GM23338 (cell line): Measurements from ENCODE around the gene SEMA6C. TPM values are rescaled to one million over a fixed set of nuclear protein-coding genes. Genes with fewer than 3 reads are reported as not detected.

Experiments
- CTCF ChIP-seq, 2 experiments: fragments of 200-600 bp in 1 of 2; sonication (generic) in 1 of 2; conservative IDR thresholded peaks; 2 replicates each; pipeline versions ENCODE4 v1.5.1 to v1.6.1; 2016 to 2017; ENCODE audit warnings: antibody characterized with exemption in 2 of 2, low read depth in 2 of 2, mild to moderate bottlenecking in 2 of 2, moderate library complexity in 1 of 2
- EZH2 ChIP-seq: fragments of 200-600 bp; sonication (generic); IDR thresholded peaks from one replicate; pipeline ENCODE4 v1.8.0; 2017; ENCODE audit warnings: antibody characterized with exemption, mild to moderate bottlenecking, low read depth; ENCODE audit not compliant: unreplicated experiment
- EZH2phosphoT487 ChIP-seq: fragments of 200-600 bp; sonication (generic); IDR thresholded peaks from one replicate; pipeline ENCODE4 v1.8.1; 2018; ENCODE audit warnings: antibody characterized with exemption; ENCODE audit not compliant: unreplicated experiment
- JUNB ChIP-seq: IDR thresholded peaks from one replicate; pipeline ENCODE4 v1.6.1; 2016; ENCODE audit warnings: antibody characterized with exemption; ENCODE audit not compliant: unreplicated experiment
- ZNF331 ChIP-seq: fragments of 250-450 bp; sonication (Bioruptor Pico); IDR thresholded peaks from 2 replicates; pipeline ENCODE4 v1.5.0; 2020; ENCODE audit warnings: low read depth, mild to moderate bottlenecking, moderate library complexity
- polyA plus RNA-seq: library from polyadenylated mRNA; unstranded; fragments of >200 nt; fragmentation: Nextera tagmentation; extraction: Ambion mirVana; gene quantifications from 2 replicates; pipeline ENCODE4 v1.2.1, GENCODE V29; 2016
- total RNA-seq: library from RNA; depleted of rRNA; stranded (reverse); fragments of >200 nt; shearing (Covaris generic); gene quantifications from 2 replicates; pipeline ENCODE4 v1.2.3, GENCODE V29; 2014
- TF ChIP-seq, protein P1 (sequence below): fragments of 250-450 bp; sonication (Bioruptor Pico); IDR thresholded peaks from 2 replicates; pipeline ENCODE4 v1.5.0; 2020; ENCODE audit warnings: mild to moderate bottlenecking, moderate library complexity
- TF ChIP-seq, protein P2 (sequence below): IDR thresholded peaks from 2 replicates; pipeline ENCODE4 v1.6.1; 2016; ENCODE audit warnings: antibody characterized with exemption

The SEMA6C gene
- total and polyA plus RNA-seq, 2 experiments from 2014 or later = 6.2 to 12.3 TPM

- TF ChIP-seq, protein P1, sequence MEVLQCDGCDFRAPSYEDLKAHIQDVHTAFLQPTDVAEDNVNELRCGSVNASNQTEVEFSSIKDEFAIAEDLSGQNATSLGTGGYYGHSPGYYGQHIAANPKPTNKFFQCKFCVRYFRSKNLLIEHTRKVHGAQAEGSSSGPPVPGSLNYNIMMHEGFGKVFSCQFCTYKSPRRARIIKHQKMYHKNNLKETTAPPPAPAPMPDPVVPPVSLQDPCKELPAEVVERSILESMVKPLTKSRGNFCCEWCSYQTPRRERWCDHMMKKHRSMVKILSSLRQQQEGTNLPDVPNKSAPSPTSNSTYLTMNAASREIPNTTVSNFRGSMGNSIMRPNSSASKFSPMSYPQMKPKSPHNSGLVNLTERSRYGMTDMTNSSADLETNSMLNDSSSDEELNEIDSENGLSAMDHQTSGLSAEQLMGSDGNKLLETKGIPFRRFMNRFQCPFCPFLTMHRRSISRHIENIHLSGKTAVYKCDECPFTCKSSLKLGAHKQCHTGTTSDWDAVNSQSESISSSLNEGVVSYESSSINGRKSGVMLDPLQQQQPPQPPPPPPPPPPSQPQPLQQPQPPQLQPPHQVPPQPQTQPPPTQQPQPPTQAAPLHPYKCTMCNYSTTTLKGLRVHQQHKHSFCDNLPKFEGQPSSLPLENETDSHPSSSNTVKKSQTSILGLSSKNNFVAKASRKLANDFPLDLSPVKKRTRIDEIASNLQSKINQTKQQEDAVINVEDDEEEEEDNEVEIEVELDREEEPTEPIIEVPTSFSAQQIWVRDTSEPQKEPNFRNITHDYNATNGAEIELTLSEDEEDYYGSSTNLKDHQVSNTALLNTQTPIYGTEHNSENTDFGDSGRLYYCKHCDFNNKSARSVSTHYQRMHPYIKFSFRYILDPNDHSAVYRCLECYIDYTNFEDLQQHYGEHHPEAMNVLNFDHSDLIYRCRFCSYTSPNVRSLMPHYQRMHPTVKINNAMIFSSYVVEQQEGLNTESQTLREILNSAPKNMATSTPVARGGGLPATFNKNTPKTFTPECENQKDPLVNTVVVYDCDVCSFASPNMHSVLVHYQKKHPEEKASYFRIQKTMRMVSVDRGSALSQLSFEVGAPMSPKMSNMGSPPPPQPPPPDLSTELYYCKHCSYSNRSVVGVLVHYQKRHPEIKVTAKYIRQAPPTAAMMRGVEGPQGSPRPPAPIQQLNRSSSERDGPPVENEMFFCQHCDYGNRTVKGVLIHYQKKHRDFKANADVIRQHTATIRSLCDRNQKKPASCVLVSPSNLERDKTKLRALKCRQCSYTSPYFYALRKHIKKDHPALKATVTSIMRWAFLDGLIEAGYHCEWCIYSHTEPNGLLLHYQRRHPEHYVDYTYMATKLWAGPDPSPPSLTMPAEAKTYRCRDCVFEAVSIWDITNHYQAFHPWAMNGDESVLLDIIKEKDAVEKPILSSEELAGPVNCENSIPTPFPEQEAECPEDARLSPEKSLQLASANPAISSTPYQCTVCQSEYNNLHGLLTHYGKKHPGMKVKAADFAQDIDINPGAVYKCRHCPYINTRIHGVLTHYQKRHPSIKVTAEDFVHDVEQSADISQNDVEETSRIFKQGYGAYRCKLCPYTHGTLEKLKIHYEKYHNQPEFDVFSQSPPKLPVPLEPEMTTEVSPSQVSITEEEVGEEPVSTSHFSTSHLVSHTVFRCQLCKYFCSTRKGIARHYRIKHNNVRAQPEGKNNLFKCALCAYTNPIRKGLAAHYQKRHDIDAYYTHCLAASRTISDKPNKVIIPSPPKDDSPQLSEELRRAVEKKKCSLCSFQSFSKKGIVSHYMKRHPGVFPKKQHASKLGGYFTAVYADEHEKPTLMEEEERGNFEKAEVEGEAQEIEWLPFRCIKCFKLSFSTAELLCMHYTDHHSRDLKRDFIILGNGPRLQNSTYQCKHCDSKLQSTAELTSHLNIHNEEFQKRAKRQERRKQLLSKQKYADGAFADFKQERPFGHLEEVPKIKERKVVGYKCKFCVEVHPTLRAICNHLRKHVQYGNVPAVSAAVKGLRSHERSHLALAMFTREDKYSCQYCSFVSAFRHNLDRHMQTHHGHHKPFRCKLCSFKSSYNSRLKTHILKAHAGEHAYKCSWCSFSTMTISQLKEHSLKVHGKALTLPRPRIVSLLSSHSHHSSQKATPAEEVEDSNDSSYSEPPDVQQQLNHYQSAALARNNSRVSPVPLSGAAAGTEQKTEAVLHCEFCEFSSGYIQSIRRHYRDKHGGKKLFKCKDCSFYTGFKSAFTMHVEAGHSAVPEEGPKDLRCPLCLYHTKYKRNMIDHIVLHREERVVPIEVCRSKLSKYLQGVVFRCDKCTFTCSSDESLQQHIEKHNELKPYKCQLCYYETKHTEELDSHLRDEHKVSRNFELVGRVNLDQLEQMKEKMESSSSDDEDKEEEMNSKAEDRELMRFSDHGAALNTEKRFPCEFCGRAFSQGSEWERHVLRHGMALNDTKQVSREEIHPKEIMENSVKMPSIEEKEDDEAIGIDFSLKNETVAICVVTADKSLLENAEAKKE (CRISPR knock-in tag) = no peak
- TF ChIP-seq CTCF (conservative IDR thresholded peaks at IDR 0.05; ENCODE audit: low read depth in 2 of 2) (no peak), ZNF331 (CRISPR knock-in tag) (no peak), EZH2 (no peak), JUNB (no peak), EZH2phosphoT487 (no peak)
- TF ChIP-seq, protein P2, sequence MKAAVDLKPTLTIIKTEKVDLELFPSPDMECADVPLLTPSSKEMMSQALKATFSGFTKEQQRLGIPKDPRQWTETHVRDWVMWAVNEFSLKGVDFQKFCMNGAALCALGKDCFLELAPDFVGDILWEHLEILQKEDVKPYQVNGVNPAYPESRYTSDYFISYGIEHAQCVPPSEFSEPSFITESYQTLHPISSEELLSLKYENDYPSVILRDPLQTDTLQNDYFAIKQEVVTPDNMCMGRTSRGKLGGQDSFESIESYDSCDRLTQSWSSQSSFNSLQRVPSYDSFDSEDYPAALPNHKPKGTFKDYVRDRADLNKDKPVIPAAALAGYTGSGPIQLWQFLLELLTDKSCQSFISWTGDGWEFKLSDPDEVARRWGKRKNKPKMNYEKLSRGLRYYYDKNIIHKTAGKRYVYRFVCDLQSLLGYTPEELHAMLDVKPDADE = no peak
Observed at GRCh38 chr1:151158326-151158725, 11.9 kb upstream of the SEMA6C start (continued).
